Rectal smooth muscle tissue (tissue), 1 donor: ENCODE results near the gene SH3YL1.
"Not testable (repeated sequence)": the region's sequence is repeated elsewhere in the genome, so short reads cannot be mapped to it uniquely, and the experiment has no call there.

ENCODE experiments used
- H3K27ac ChIP-seq: one replicate; pipeline ENCODE4 v1.7.0; 2013; ENCODE audit warnings: low read depth, low read length, inconsistent platforms
- H3K27me3 ChIP-seq: one replicate; pipeline ENCODE4 v1.7.0; 2013; ENCODE audit warnings: low read length; ENCODE audit not compliant: control insufficient read depth, insufficient read depth
- H3K36me3 ChIP-seq: one replicate; pipeline ENCODE4 v1.7.0; 2013; ENCODE audit warnings: low read length; ENCODE audit not compliant: control insufficient read depth, insufficient read depth
- H3K4me1 ChIP-seq: one replicate; pipeline ENCODE4 v1.7.0; 2013; ENCODE audit warnings: low read length; ENCODE audit not compliant: control insufficient read depth, insufficient read depth
- H3K4me3 ChIP-seq: one replicate; pipeline ENCODE4 v1.7.0; 2013; ENCODE audit warnings: low read length
- H3K9ac ChIP-seq: one replicate; pipeline ENCODE4 v1.7.0; 2013; ENCODE audit warnings: low read length

The SH3YL1 gene

DNA sequence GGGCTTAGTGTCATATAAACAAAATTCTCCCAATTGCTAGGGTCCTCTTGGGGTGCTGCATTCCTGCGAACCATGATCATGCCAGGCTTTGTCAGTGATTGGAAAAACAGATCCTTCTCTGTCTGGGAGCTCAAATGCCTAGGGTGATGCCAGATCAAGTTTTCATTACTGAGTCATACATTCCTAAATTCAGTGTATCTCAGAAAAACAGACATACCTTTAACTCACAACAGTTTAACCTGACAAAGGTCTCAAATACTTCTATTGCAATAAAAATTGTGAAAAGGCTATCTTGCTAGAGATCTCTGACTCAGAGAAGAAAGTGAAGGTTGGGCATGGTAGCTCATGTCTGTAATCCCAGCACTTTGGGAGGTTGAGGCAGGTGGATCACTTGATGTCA is 86.9 kb downstream of the SH3YL1 start:
- Histone ChIP-seq H3K27ac (no peak overlapping the region), H3K4me1 (no peaks in the 10 kb centered on the region), H3K36me3 (no peaks in the 10 kb centered on the region)

DNA sequence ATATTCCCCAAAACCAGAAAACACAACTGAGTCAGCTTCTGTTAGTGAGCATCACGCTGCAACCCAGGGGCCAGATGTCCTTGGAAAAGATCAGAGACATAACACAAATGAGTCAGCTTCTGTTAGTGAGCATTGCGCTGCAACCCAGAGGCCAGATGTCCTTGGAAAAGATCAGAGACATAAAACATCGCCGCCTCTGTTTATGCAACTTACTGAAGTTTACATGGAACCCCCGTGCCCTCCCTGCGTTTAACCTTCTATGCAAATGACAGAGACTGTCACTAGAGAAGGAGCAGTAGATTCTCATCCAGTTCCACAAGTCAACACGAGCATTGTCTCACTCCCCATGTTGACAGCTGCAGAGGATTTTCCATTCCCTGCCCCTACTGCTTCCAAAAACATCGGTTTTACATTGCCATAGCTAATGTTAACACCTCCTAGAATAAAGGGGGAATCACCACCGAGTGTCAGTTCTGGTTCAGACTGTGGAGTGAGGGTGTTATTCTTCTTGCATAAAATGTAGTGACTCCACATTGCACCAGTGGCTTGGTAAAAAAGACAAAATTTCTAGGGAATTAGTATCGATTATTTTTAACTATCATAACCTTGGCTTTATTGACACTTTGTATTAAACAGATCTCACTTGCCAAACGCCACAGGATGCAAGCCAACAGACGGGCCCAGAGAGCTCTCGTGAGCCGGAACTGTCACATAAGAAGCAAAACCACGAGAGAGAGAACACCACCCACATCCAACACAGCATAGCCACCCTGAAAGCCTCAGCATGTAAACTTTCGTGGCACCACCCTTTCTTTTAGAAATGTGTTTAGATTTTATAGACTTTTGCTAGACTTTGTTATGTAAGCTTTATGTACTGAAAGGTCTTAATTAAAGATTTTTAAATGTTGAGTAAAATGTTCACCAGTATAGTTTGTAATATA is 87.7 kb downstream of the SH3YL1 start:
- peak overlapping the region; percentile 23 for H3K4me3 ChIP-seq

More for the DNA sequence above, 86.9 kb downstream of the SH3YL1 start:
- Histone ChIP-seq H3K9ac (no peak overlapping the region), H3K27me3 (no peaks in the 10 kb centered on the region), H3K4me3 (no peak overlapping the region)

DNA sequence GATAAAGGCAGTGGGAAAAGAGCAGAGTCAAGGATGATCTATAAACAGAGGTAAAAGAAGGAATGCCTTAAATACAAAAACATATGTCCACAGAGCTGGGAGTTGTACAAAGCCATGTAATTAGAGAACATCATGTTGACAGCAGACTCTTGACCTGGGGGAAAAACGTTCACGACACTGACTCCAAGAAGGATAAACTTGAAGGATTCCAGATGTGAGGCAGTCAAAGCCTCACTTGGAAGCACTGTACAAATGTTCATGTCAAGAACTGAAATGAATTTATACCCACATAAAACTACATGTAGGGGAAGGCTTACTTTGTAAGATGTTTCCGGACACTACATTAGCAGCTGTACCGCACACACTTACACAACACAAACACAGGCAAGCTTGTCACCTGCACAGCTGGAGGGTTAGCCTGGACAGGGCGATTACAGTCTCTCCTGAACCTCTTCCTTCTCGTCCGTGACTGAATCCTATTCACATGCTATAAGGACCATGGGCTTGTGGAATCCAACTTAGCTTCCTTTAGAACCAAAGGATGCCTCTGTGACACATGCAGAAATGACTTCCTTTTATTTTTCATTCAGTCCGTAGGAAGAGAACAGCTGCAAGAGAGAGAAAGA is 88.6 kb downstream of the SH3YL1 start:
- Histone ChIP-seq H3K27me3 (no peaks in the 10 kb centered on the region), H3K36me3 (no peaks in the 10 kb centered on the region), H3K4me3 (peak overlapping the region; percentile 23), H3K9ac (no peak overlapping the region), H3K4me1 (no peaks in the 10 kb centered on the region), H3K27ac (peak overlapping the region; percentile 47)

More for the DNA sequence above, 87.7 kb downstream of the SH3YL1 start:
- Histone ChIP-seq H3K9ac (no peak overlapping the region), H3K36me3 (no peaks in the 10 kb centered on the region), H3K27ac (no peak overlapping the region), H3K4me1 (no peaks in the 10 kb centered on the region), H3K27me3 (no peaks in the 10 kb centered on the region)

DNA sequence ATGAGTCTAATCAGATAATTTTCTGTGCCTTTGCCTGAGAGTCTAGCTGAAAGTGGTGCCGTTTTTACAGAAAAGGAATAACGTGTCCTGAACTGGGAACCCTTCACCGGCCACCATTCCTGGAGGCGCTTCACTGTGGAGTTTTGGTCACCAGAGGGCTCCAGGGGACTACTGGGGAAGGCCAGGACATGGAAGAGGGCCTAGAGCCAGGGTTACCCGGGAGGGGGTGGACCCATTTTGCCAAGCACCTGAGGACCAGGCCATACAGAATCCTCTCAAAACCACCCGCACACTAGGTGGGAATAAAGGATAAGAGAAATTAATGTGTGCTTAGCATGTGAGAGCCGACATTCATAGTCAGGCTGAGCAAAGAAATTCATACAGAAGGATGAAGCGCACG is 91.7 kb downstream of the SH3YL1 start:
- H3K9ac ChIP-seq, H3K27ac ChIP-seq, H3K36me3 ChIP-seq, H3K4me1 ChIP-seq, H3K27me3 ChIP-seq, H3K4me3 ChIP-seq: not testable (repeated sequence)

DNA sequence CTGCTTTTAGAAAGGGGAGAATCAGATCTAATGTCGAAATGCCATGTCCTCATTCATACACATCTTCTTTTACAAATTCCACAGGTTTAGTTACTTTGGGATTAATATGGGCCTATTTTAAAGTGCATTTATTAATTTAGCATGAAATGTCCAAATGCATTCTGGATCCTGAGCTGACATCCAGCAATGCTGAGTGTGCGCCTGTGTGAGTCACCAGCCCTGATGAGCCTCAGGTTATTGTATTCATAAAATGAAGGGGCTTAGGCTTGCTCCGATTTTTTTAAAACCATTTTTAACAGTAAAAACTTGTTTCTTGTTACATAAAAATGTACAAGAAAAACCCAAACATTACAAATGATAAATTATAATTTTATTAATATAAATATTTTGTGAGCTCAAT is 94.1 kb downstream of the SH3YL1 start:
- Histone ChIP-seq H3K4me1 (no peaks in the 10 kb centered on the region), H3K27ac (no peak overlapping the region), H3K27me3 (no peaks in the 10 kb centered on the region), H3K9ac (no peak overlapping the region), H3K4me3 (no peak overlapping the region), H3K36me3 (no peaks in the 10 kb centered on the region)
